ENCODE data around the gene AIMP2.
A peak's percentile ranks its signal among the peaks of the same experiment; 100 is the strongest.
"Not testable (repeated sequence)": the region's sequence is repeated elsewhere in the genome, so short reads cannot be mapped to it uniquely, and the experiment has no call there.

AIMP2 gene

GRCh38 chr7:6023974-6024435, 14.9 kb downstream of the AIMP2 start:
- DNase-seq (ENCODE audit: insufficient read length, low spot score) (no peak), FAIRE-seq (no peak)

- peak; percentile 42 for DNase-seq (ENCODE audit: insufficient read length, low spot score)
- FAIRE-seq: peak; percentile 11
Measured at GRCh38 chr7:6026011-6026819, 17.1 kb downstream of the AIMP2 start.

- DNase-seq (ENCODE audit: insufficient read length, low spot score): no peak
Measured at GRCh38 chr7:6026820-6027311, 17.8 kb downstream of the AIMP2 start.

GRCh38 chr7:6027806-6028365, 18.8 kb downstream of the AIMP2 start:
- DNase-seq (ENCODE audit: insufficient read length, low spot score) (no peak), FAIRE-seq (no peak)

More at GRCh38 chr7:6026820-6027311, 17.8 kb downstream of the AIMP2 start:
- no peak for FAIRE-seq

- no peak for DNase-seq (ENCODE audit: insufficient read length, low spot score)
- no peak for FAIRE-seq
Measured at GRCh38 chr7:6028563-6028962, 19.5 kb downstream of the AIMP2 start.

GRCh38 chr7:6030988-6031387, 21.9 kb downstream of the AIMP2 start, which contains the start of gene ANKRD61:
Gene ANKRD61, plus strand, starts transcription at chr7:6031376. Its CDS starts 0 bp downstream, at chr7:6031376.
- no peak for FAIRE-seq

GRCh38 chr7:6031567-6031966, 22.5 kb downstream of the AIMP2 start:
- no peak for DNase-seq (ENCODE audit: insufficient read length, low spot score)
- no peak for FAIRE-seq

More at GRCh38 chr7:6030988-6031387, 21.9 kb downstream of the AIMP2 start, which contains the start of gene ANKRD61:
- DNase-seq (ENCODE audit: insufficient read length, low spot score): no peak

GRCh38 chr7:6032167-6032566, 23.1 kb downstream of the AIMP2 start:
- DNase-seq (ENCODE audit: insufficient read length, low spot score): no peak
- FAIRE-seq: no peak

- DNase-seq (ENCODE audit: insufficient read length, low spot score) (no peak), FAIRE-seq (no peak)
Measured at GRCh38 chr7:6032641-6033040, 23.6 kb downstream of the AIMP2 start.

GRCh38 chr7:6035165-6035564, 26.1 kb downstream of the AIMP2 start:
- no peak for DNase-seq (ENCODE audit: insufficient read length, low spot score)
- FAIRE-seq: no peak

GRCh38 chr7:6035686-6036085, 26.6 kb downstream of the AIMP2 start:
- FAIRE-seq (no peak), DNase-seq (ENCODE audit: insufficient read length, low spot score) (no peak)

GRCh38 chr7:6049780-6050179, 40.7 kb downstream of the AIMP2 start:
- DNase-seq (ENCODE audit: insufficient read length, low spot score) (no peak), FAIRE-seq (no peak)

- FAIRE-seq; DNase-seq (ENCODE audit: insufficient read length, low spot score): not testable (repeated sequence)
Measured at GRCh38 chr7:6051185-6051584, 42.1 kb downstream of the AIMP2 start.

- no peak for FAIRE-seq
- DNase-seq (ENCODE audit: insufficient read length, low spot score): no peak
Measured at GRCh38 chr7:6056616-6057015, 47.5 kb downstream of the AIMP2 start.

GRCh38 chr7:6057316-6058129, 48.5 kb downstream of the AIMP2 start:
- FAIRE-seq (no peak), DNase-seq (ENCODE audit: insufficient read length, low spot score) (no peak)

GRCh38 chr7:6059941-6060340, 50.9 kb downstream of the AIMP2 start:
- not testable (repeated sequence) for FAIRE-seq

GRCh38 chr7:6071406-6071805, 62.3 kb downstream of the AIMP2 start:
- peak; percentile 40 for FAIRE-seq
- DNase-seq (ENCODE audit: insufficient read length, low spot score): no peak

More at GRCh38 chr7:6059941-6060340, 50.9 kb downstream of the AIMP2 start:
- DNase-seq (ENCODE audit: insufficient read length, low spot score): not testable (repeated sequence)
